Astrocyte (in vitro differentiated cells and primary cell): ENCODE results near the gene SORBS2. TPM values are rescaled to one million over a fixed set of nuclear protein-coding genes. Genes with fewer than 3 reads are reported as not detected.

Source experiments
- DNase-seq: peaks from one replicate; pipeline ENCODE4 v3.0.0-alpha.2; 2010; ENCODE audit warnings: low read depth
- FAIRE-seq: peaks from 2 replicates; lab custom pipeline; 2011; peaks lifted over from hg19 to GRCh38; lab: Jason Lieb, UNC
- H2AFZ ChIP-seq: 2 replicates; pipeline ENCODE4 v1.6.0; 2012; ENCODE audit warnings: low read depth, low read length, inconsistent platforms
- H3K27ac ChIP-seq: 2 replicates; pipeline ENCODE4 v1.5.1; 2011; ENCODE audit warnings: low read depth, low read length, inconsistent platforms
- H3K27me3 ChIP-seq: 2 replicates; pipeline ENCODE4 v1.6.0; 2011; ENCODE audit warnings: low read length, inconsistent platforms; ENCODE audit not compliant: insufficient read depth
- H3K36me3 ChIP-seq: 2 replicates; pipeline ENCODE4 v1.5.1; 2011; ENCODE audit warnings: low read length, inconsistent platforms; ENCODE audit not compliant: insufficient read depth
- H3K4me1 ChIP-seq: 2 replicates; pipeline ENCODE4 v1.5.1; 2011; ENCODE audit warnings: low read length, inconsistent platforms; ENCODE audit not compliant: insufficient read depth
- H3K4me2 ChIP-seq: 2 replicates; pipeline ENCODE4 v1.6.0; 2012; ENCODE audit warnings: low read length, inconsistent platforms
- H3K4me3 ChIP-seq: 2 replicates; pipeline ENCODE4 v1.5.1; 2011; ENCODE audit warnings: low read depth, mild to moderate bottlenecking, low read length, inconsistent platforms; ENCODE audit not compliant: insufficient read depth
- H3K79me2 ChIP-seq: 2 replicates; pipeline ENCODE4 v1.6.0; 2012; ENCODE audit warnings: mild to moderate bottlenecking, low read length, inconsistent platforms; ENCODE audit not compliant: insufficient read depth
- H3K9ac ChIP-seq: 2 replicates; pipeline ENCODE4 v1.6.0; 2012; ENCODE audit warnings: mild to moderate bottlenecking, low read length, inconsistent platforms
- H3K9me3 ChIP-seq: 2 replicates; pipeline ENCODE4 v1.5.1; 2012; ENCODE audit warnings: low read depth, mild to moderate bottlenecking, low read length, inconsistent platforms; ENCODE audit not compliant: insufficient read depth
- H4K20me1 ChIP-seq: 2 replicates; pipeline ENCODE4 v1.6.0; 2012; ENCODE audit warnings: low read length, inconsistent platforms; ENCODE audit not compliant: insufficient read depth
- H3K27ac Mint-ChIP-seq: one replicate; pipeline ENCODE4 v1.8.0; 2021; ENCODE audit warnings: mild to moderate bottlenecking, mixed read lengths; ENCODE audit not compliant: unreplicated experiment
- H3K27me3 Mint-ChIP-seq: one replicate; pipeline ENCODE4 v1.8.0; 2021; ENCODE audit warnings: low read depth, mixed read lengths; ENCODE audit not compliant: unreplicated experiment
- H3K36me3 Mint-ChIP-seq: one replicate; pipeline ENCODE4 v1.8.0; 2021; ENCODE audit warnings: low read depth, mixed read lengths; ENCODE audit not compliant: unreplicated experiment
- H3K4me1 Mint-ChIP-seq: one replicate; pipeline ENCODE4 v1.8.0; 2021; ENCODE audit warnings: low read depth, mixed read lengths; ENCODE audit not compliant: unreplicated experiment
- H3K4me3 Mint-ChIP-seq: one replicate; pipeline ENCODE4 v1.8.0; 2021; ENCODE audit warnings: mild to moderate bottlenecking, moderate library complexity, mixed read lengths; ENCODE audit not compliant: unreplicated experiment
- H3K9me3 Mint-ChIP-seq: one replicate; pipeline ENCODE4 v1.8.0; 2021; ENCODE audit warnings: mild to moderate bottlenecking, mixed read lengths; ENCODE audit not compliant: unreplicated experiment
- CTCF ChIP-seq: IDR thresholded peaks from 2 replicates; pipeline ENCODE4 v1.5.1; 2011; ENCODE audit warnings: low read depth, mild to moderate bottlenecking, inconsistent platforms, low read length, moderate library complexity; ENCODE audit not compliant: insufficient read depth
- EZH2 ChIP-seq: IDR thresholded peaks from 2 replicates; pipeline ENCODE4 v1.6.1; 2012; ENCODE audit warnings: mild to moderate bottlenecking, low read length, inconsistent platforms; ENCODE audit not compliant: insufficient read depth
- total RNA-seq: library from RNA; stranded (reverse); gene quantifications from 2 replicates; pipeline ENCODE4 v1.2.1, GENCODE V29; 2021

The SORBS2 gene
- total RNA-seq, 1 donor from 2014 or later = 97.4 TPM

- H3K27ac Mint-ChIP-seq = no peak overlapping the region
- DNase-seq = no peak
Observed at GRCh38 chr4:185713731-185714130, 98.3 kb downstream of the SORBS2 start.

GRCh38 chr4:185713272-185713671, 98.7 kb downstream of the SORBS2 start:
- Histone ChIP-seq H3K4me1 (peaks cover 39% of the 10 kb centered on the region), H3K79me2 (no peaks in the 10 kb centered on the region), H3K36me3 (no peaks in the 10 kb centered on the region), H2AFZ (no peak overlapping the region), H3K9me3 (no peaks in the 10 kb centered on the region), H3K4me3 (no peak overlapping the region), H3K27me3 (no peaks in the 10 kb centered on the region), H3K27ac (peak overlapping the region; percentile 53), H3K4me2 (peak overlapping the region; percentile 39), H4K20me1 (no peaks in the 10 kb centered on the region), H3K9ac (peak overlapping the region; percentile 55)
- peak; percentile 60 for DNase-seq
- TF ChIP-seq CTCF = no peak
- Mint-ChIP-seq H3K27ac (peak overlapping the region; percentile 51), H3K9me3 (peaks cover under 1% of the 10 kb centered on the region), H3K4me1 (peaks cover 23% of the 10 kb centered on the region), H3K4me3 (no peak overlapping the region), H3K27me3 (no peaks in the 10 kb centered on the region), H3K36me3 (peaks cover 23% of the 10 kb centered on the region)
- FAIRE-seq = peak; percentile 55

More at GRCh38 chr4:185713731-185714130, 98.3 kb downstream of the SORBS2 start:
- Histone ChIP-seq H3K36me3 (no peaks in the 10 kb centered on the region), H4K20me1 (no peaks in the 10 kb centered on the region), H3K4me1 (peaks cover 34% of the 10 kb centered on the region), H3K27me3 (no peaks in the 10 kb centered on the region), H3K9me3 (no peaks in the 10 kb centered on the region), H3K27ac (peak overlapping the region; percentile 4), H3K4me2 (no peak overlapping the region), H3K9ac (no peak overlapping the region), H2AFZ (no peak overlapping the region), H3K79me2 (no peaks in the 10 kb centered on the region), H3K4me3 (no peak overlapping the region)
- TF ChIP-seq EZH2 = no peak
- no peak for TF ChIP-seq CTCF
- no peak overlapping the region for H3K4me3 Mint-ChIP-seq
- FAIRE-seq = no peak
- peaks cover 23% of the 10 kb centered on the region for H3K36me3 Mint-ChIP-seq
- H3K4me1 Mint-ChIP-seq = peaks cover 24% of the 10 kb centered on the region
- H3K9me3 Mint-ChIP-seq = no peaks in the 10 kb centered on the region
- no peaks in the 10 kb centered on the region for H3K27me3 Mint-ChIP-seq

GRCh38 chr4:185712350-185713024, 99.5 kb downstream of the SORBS2 start:
- no peaks in the 10 kb centered on the region for H4K20me1 ChIP-seq
- H3K79me2 ChIP-seq = no peaks in the 10 kb centered on the region
- peak overlapping the region; percentile 53 for H3K27ac ChIP-seq
- H3K36me3 ChIP-seq = no peaks in the 10 kb centered on the region
- no peak for DNase-seq
- no peak for TF ChIP-seq EZH2
- no peak for TF ChIP-seq CTCF
- H3K4me3 Mint-ChIP-seq = no peak overlapping the region
- no peak for FAIRE-seq
- peak overlapping the region; percentile 55 for H3K9ac ChIP-seq
- H3K9me3 Mint-ChIP-seq = peaks cover 6% of the 10 kb centered on the region
- H3K4me1 ChIP-seq = peaks cover 46% of the 10 kb centered on the region
- no peaks in the 10 kb centered on the region for H3K9me3 ChIP-seq
- H3K27ac Mint-ChIP-seq = peak overlapping the region; percentile 51
- H3K27me3 Mint-ChIP-seq = no peaks in the 10 kb centered on the region
- no peaks in the 10 kb centered on the region for H3K27me3 ChIP-seq
- H3K4me1 Mint-ChIP-seq = peaks cover 30% of the 10 kb centered on the region
- no peak overlapping the region for H2AFZ ChIP-seq
- peak overlapping the region; percentile 39 for H3K4me2 ChIP-seq
- peaks cover 24% of the 10 kb centered on the region for H3K36me3 Mint-ChIP-seq
- H3K4me3 ChIP-seq = no peak overlapping the region
